Left lung (tissue), 10 donors: ENCODE results near the gene RAB5B. TPM values are rescaled to one million over a fixed set of nuclear protein-coding genes. Genes with fewer than 3 reads are reported as not detected.

Experiments
- ATAC-seq: fragments of 200-7000 bp; cut with Tn5 transposase; one replicate; pipeline ENCODE4 v1.9.1; 2020; ENCODE audit warnings: moderate library complexity
- DNase-seq, 4 donors: peaks; one replicate each; pipeline ENCODE4 v3.0.0-alpha.2; 2013 to 2020
- H3K27ac ChIP-seq, 2 donors: fragments of 200-600 bp; sonication (generic) in 1 of 2; one replicate each; pipeline versions ENCODE4 v1.5.0 to v1.8.0; 2020 to 2021
- H3K27me3 ChIP-seq, 2 donors: fragments of 200-600 bp; sonication (generic) in 1 of 2; one replicate each; pipeline versions ENCODE4 v1.5.0 to v1.8.0; 2020 to 2021
- H3K36me3 ChIP-seq, 2 donors: fragments of 200-600 bp; sonication (generic) in 1 of 2; one replicate each; pipeline versions ENCODE4 v1.5.0 to v1.8.0; 2020 to 2021
- H3K4me1 ChIP-seq, 2 donors: fragments of 200-600 bp; one replicate each; pipeline ENCODE4 v1.8.0; 2021
- H3K4me3 ChIP-seq, 2 donors: fragments of 200-600 bp; sonication (generic) in 1 of 2; one replicate each; pipeline versions ENCODE4 v1.5.0 to v1.8.0; 2020 to 2021; ENCODE audit warnings: mild to moderate bottlenecking in 1 of 2
- H3K9me3 ChIP-seq, 2 donors: fragments of 200-600 bp; sonication (generic) in 1 of 2; one replicate each; pipeline versions ENCODE4 v1.5.0 to v1.8.0; 2020 to 2021
- intact Hi-C, 2 donors: fragments of 100-400 bp; cut with DNase I; formaldehyde crosslinking; loops; one replicate each; pipeline versions ENCODE4 v1.11.2 to v1.14.2; 2022
- polyA plus RNA-seq, 6 donors: library from polyadenylated mRNA; unstranded; fragments of 120-200 nt; gene quantifications; one replicate each; pipeline ENCODE4 v1.2.1, GENCODE V29; 2013; ENCODE audit not compliant: insufficient read length in 6 of 6
- total RNA-seq, 2 donors: library from RNA; stranded (reverse); fragmentation: NEBNext Ultra II Directional; extraction: Animal tissue kit (Norgen Biotek cat#: 25700); gene quantifications; one replicate each; pipeline ENCODE4 v1.2.1, GENCODE V29; 2021
- TF ChIP-seq, protein P1 (sequence below), 2 donors: fragments of 200-600 bp; sonication (generic) in 1 of 2; IDR thresholded peaks; one replicate each; pipeline versions ENCODE4 v1.5.0 to v1.8.0; 2021; ENCODE audit warnings: antibody characterized with exemption in 2 of 2
- donor health status: DM: no; HTN: yes; CAD: no.
- donor health status: DM: no; HTN: no; CAD: no.

Gene RAB5B
- total and polyA plus RNA-seq, 8 donors: 116 to 175 (median 142) TPM

DNA sequence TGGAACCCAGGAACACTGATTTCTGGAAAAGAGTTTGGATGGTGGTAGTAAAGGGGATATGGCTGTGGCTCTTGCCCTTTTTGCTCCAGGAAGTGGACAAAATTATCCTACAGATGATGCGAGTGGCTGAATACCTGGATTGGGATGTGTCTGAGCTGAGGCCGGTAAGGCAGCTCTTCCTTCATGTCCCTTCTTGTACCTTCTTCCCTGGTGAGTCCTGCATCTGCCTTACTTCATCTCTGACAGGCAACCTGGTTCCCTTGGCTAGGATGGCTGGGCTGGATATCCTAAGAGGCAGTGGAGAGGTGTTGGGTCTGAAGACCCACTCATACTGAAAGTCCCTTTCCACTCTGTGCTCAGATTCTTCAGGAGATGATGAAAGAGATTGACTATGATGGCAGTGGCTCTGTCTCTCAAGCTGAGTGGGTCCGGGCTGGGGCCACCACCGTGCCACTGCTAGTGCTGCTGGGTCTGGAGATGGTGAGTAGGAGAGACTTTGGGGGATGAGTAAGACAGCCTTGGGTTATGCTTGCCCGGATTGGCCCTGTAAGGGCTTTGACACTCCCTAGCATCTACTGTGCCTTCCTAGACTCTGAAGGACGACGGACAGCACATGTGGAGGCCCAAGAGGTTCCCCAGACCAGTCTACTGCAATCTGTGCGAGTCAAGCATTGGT is 34.9 kb upstream of the RAB5B start:
- Histone ChIP-seq H3K27me3 (no peaks in the 10 kb centered on the region), H3K4me1 (peaks cover 0 to 20% of the 10 kb centered on the region in 2 donors), H3K27ac (peak overlapping the region in 1 of 2 donors; percentile 8), H3K9me3 (no peaks in the 10 kb centered on the region), H3K36me3 (peaks cover 0 to 66% of the 10 kb centered on the region in 2 donors), H3K4me3 (no peak overlapping the region)
- DNase-seq: no peak
- intact Hi-C loops: loop anchor here in 1 of 2 donors (5.0 kb wide), 1 partner anchor 197 kb away; the partner anchor contains the start of gene GDF11
- TF ChIP-seq, protein P1, sequence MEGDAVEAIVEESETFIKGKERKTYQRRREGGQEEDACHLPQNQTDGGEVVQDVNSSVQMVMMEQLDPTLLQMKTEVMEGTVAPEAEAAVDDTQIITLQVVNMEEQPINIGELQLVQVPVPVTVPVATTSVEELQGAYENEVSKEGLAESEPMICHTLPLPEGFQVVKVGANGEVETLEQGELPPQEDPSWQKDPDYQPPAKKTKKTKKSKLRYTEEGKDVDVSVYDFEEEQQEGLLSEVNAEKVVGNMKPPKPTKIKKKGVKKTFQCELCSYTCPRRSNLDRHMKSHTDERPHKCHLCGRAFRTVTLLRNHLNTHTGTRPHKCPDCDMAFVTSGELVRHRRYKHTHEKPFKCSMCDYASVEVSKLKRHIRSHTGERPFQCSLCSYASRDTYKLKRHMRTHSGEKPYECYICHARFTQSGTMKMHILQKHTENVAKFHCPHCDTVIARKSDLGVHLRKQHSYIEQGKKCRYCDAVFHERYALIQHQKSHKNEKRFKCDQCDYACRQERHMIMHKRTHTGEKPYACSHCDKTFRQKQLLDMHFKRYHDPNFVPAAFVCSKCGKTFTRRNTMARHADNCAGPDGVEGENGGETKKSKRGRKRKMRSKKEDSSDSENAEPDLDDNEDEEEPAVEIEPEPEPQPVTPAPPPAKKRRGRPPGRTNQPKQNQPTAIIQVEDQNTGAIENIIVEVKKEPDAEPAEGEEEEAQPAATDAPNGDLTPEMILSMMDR (IDR thresholded peaks at IDR 0.05): no peak
- no peak for ATAC-seq

DNA sequence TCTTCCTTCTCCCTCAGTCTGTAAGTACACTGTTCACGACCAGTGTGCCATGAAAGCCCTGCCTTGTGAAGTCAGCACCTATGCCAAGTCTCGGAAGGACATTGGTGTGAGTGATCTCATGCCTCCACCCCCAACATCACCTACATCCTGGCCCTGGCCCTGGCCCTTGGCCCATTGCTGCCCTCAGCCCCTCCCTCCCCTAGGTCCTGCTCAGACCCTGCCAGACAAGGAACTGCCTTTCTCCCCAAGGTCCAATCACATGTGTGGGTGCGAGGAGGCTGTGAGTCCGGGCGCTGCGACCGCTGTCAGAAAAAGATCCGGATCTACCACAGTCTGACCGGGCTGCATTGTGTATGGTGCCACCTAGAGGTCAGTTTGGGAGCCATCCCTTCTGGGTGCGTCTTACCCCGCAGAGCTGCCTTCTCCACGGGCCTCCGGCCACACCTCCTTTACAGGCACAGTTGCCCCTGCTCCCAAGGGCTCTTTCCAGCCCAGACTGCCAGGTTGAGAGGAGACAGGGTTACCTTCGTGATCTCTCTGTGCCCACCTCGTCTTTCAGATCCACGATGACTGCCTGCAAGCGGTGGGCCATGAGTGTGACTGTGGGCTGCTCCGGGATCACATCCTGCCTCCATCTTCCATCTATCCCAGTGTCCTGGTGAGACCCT is 33.7 kb upstream of the RAB5B start:
- Histone ChIP-seq H3K27me3 (no peaks in the 10 kb centered on the region), H3K4me3 (no peak overlapping the region), H3K9me3 (no peaks in the 10 kb centered on the region), H3K27ac (no peak overlapping the region), H3K4me1 (peaks cover 0 to 10% of the 10 kb centered on the region in 2 donors), H3K36me3 (peaks cover 0 to 79% of the 10 kb centered on the region in 2 donors)
- ATAC-seq (peak; percentile 99), DNase-seq (peak; percentile 75 to 89 (median 87))
- TF ChIP-seq, protein P1 (IDR thresholded peaks at IDR 0.05): peak; percentile 84 to 94
- intact Hi-C loops: no loop called here

DNA sequence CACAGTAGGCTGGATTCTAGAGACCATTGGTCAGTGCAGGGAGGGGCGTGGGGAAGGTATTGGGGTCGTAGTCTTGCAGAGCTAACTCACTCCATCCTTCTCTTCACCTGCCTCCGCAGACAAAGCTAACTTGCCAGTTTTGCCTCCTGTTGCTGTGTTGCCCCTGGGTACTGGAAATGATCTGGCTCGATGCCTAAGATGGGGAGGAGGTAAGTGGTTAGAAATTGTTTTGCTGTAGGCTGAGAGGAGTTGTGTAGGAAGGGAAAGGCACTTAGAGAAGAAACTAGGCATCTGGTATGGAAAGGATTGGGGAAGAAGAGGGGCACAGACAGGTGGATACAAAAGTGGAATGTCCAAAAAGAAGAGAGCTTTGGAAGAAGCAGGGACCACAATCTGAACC is 31.8 kb upstream of the RAB5B start:
- Histone ChIP-seq H3K27me3 (no peaks in the 10 kb centered on the region), H3K9me3 (no peaks in the 10 kb centered on the region), H3K4me1 (peaks cover 0 to 7% of the 10 kb centered on the region in 2 donors), H3K4me3 (no peak overlapping the region), H3K27ac (no peak overlapping the region), H3K36me3 (peaks cover 0 to 89% of the 10 kb centered on the region in 2 donors)
- ATAC-seq: no peak
- TF ChIP-seq, protein P1 (IDR thresholded peaks at IDR 0.05): no peak
- no peak for DNase-seq
- intact Hi-C loops: no loop called here

GRCh38 chr12:55942577-55943136 is 31.2 kb upstream of the RAB5B start:
- DNase-seq: no peak
- ATAC-seq: no peak
- intact Hi-C loops: no loop called here

More at GRCh38 chr12:55942577-55943136, 31.2 kb upstream of the RAB5B start:
- peaks cover 0 to 7% of the 10 kb centered on the region in 2 donors for H3K4me1 ChIP-seq
- no peak overlapping the region for H3K27ac ChIP-seq
- no peaks in the 10 kb centered on the region for H3K9me3 ChIP-seq
- H3K36me3 ChIP-seq: peaks cover 0 to 89% of the 10 kb centered on the region in 2 donors
- no peak overlapping the region for H3K4me3 ChIP-seq
- TF ChIP-seq, protein P1 (IDR thresholded peaks at IDR 0.05): no peak
- H3K27me3 ChIP-seq: no peaks in the 10 kb centered on the region
